T-cell (primary cell): ENCODE measurements around the gene RSPRY1. TPM values are rescaled to one million over a fixed set of nuclear protein-coding genes. Genes with fewer than 3 reads are reported as not detected.
"Not testable (repeated sequence)": the region's sequence is repeated elsewhere in the genome, so short reads cannot be mapped to it uniquely, and the experiment has no call there.

Source experiments
- ATAC-seq, 4 experiments: fragments of 200-7000 bp in 3 of 4; fragments of 150-1000 bp in 1 of 4; cut with Tn5 transposase; replicated peaks in 1 of 4; 1 replicate in 3 of 4; 2 replicates in 1 of 4; pipeline ENCODE4 v1.10.0; 2021; ENCODE audit warnings: moderate library complexity in 3 of 4, mild to moderate bottlenecking in 2 of 4, moderate number of reproducible peaks in 1 of 4
- CTCF ChIA-PET, 2 donors: fragments of 300-600 bp; sonication (Branson Sonifier 250); formaldehyde crosslinking; loops; one replicate each; lab custom pipeline; 2022; ENCODE audit warnings: antibody characterized with exemption in 2 of 2; lab: Charles Lee
- POLR2A ChIA-PET, 2 donors: fragments of 300-600 bp; sonication (Branson Sonifier 250); formaldehyde crosslinking; loops; one replicate each; lab custom pipeline; 2022; ENCODE audit warnings: antibody characterized with exemption in 2 of 2; lab: Charles Lee
- DNase-seq, 35 experiments: peaks; one replicate each; pipeline versions ENCODE4 v3.0.0 to v3.0.0-alpha.2; 2013 to 2023
- H3K27ac ChIP-seq: one replicate; pipeline ENCODE4 v1.5.1; 2013; ENCODE audit warnings: low read length
- H3K27me3 ChIP-seq, 2 experiments: replicated peaks in 1 of 2; 1 replicate in 1 of 2; 2 replicates in 1 of 2; pipeline versions ENCODE4 v1.6.1 to v1.7.0; 2013; ENCODE audit warnings: low read length in 1 of 2, mixed read lengths in 1 of 2; ENCODE audit not compliant: control insufficient read depth in 2 of 2, insufficient read depth in 2 of 2; ENCODE audit errors: extremely low read depth in 1 of 2
- H3K36me3 ChIP-seq, 2 donors: 1 replicate in 1 of 2; 2 replicates in 1 of 2; pipeline versions ENCODE4 v1.6.1 to v1.7.0; 2013; ENCODE audit warnings: low read length in 1 of 2; ENCODE audit not compliant: control insufficient read depth in 2 of 2, insufficient read depth in 1 of 2; ENCODE audit errors: extremely low read depth in 1 of 2
- H3K4me1 ChIP-seq, 2 experiments: 1 replicate in 1 of 2; 2 replicates in 1 of 2; pipeline versions ENCODE4 v1.6.1 to v1.7.0; 2013; ENCODE audit warnings: low read length in 2 of 2, mixed read lengths in 1 of 2; ENCODE audit not compliant: insufficient read depth in 2 of 2, control insufficient read depth in 1 of 2; ENCODE audit errors: extremely low read depth in 1 of 2
- H3K4me3 ChIP-seq, 2 donors: 1 replicate in 1 of 2; 2 replicates in 1 of 2; pipeline versions ENCODE4 v1.5.1 to v1.7.0; 2013; ENCODE audit warnings: mild to moderate bottlenecking in 2 of 2, low read length in 1 of 2, moderate library complexity in 1 of 2; ENCODE audit not compliant: control insufficient read depth in 1 of 2; ENCODE audit errors: extremely low read depth in 1 of 2
- H3K9me3 ChIP-seq: 2 replicates; pipeline ENCODE4 v1.7.0; 2013
- H3K27ac Mint-ChIP-seq, 2 donors: one replicate each; pipeline ENCODE4 v1.8.0; 2020 to 2021; ENCODE audit warnings: mild to moderate bottlenecking in 2 of 2, mixed read lengths in 2 of 2
- H3K27me3 Mint-ChIP-seq, 2 donors: one replicate each; pipeline ENCODE4 v1.8.0; 2021 to 2022; ENCODE audit warnings: mixed read lengths in 2 of 2
- H3K36me3 Mint-ChIP-seq: one replicate; pipeline ENCODE4 v1.8.0; 2021; ENCODE audit warnings: mixed read lengths
- H3K4me1 Mint-ChIP-seq, 3 donors: one replicate each; pipeline ENCODE4 v1.8.0; 2020 to 2022; ENCODE audit warnings: mixed read lengths in 3 of 3, mild to moderate bottlenecking in 1 of 3
- H3K4me3 Mint-ChIP-seq, 3 donors: one replicate each; pipeline ENCODE4 v1.8.0; 2020 to 2022; ENCODE audit warnings: mild to moderate bottlenecking in 3 of 3, mixed read lengths in 3 of 3, moderate library complexity in 3 of 3
- H3K9me3 Mint-ChIP-seq, 3 donors: one replicate each; pipeline ENCODE4 v1.8.0; 2020 to 2022; ENCODE audit warnings: mixed read lengths in 3 of 3
- WGBS: methylation state at CpG from one replicate; pipeline ENCODE4 v1.1.5; 2013; ENCODE audit warnings: missing lambda C conversion rate; ENCODE audit not compliant: insufficient coverage; 5-methylcytosine and 5-hydroxymethylcytosine counted together
- total RNA-seq, 35 experiments: library from RNA in 6 of 35; stranded (reverse) in 6 of 35; fragments of 120-200 nt in 1 of 35; gene quantifications; one replicate each; pipeline versions ENCODE4 v1.2.1 to v1.2.4 and lab custom pipeline; 2013 to 2026

The RSPRY1 gene
- total RNA-seq, 5 donors from 2014 or later (not counting 1 experiment from before 2014, with no cell fraction given), result 25.0 to 32.0 (median 28.2) TPM

GRCh38 chr16:57266531-57267260, 80.6 kb downstream of the RSPRY1 start:
- 10% methylated on average over 2 of the region's 6 CpGs for WGBS
- ATAC-seq (peak; percentile 85 to 91 (median 88)), DNase-seq (peak in 33 of 35 experiments; percentile 22 to 85 (median 60))
- POLR2A ChIA-PET, result no interaction called here
- H3K4me1 ChIP-seq, result peaks cover 27 to 56% of the 10 kb centered on the region in 2 experiments
- Mint-ChIP-seq H3K27me3 (no peaks in the 10 kb centered on the region), H3K4me3 (peak overlapping the region; percentile 10 to 54 (median 32)), H3K4me1 (peaks cover 36 to 54% (median 41%) of the 10 kb centered on the region in 3 donors), H3K9me3 (no peaks in the 10 kb centered on the region), H3K36me3 (no peaks in the 10 kb centered on the region), H3K27ac (peak overlapping the region; percentile 86 to 97)
- no peaks in the 10 kb centered on the region for H3K27me3 ChIP-seq
- H3K4me3 ChIP-seq, result no peak overlapping the region
- no peaks in the 10 kb centered on the region for H3K9me3 ChIP-seq
- CTCF ChIA-PET, result no interaction called here
- H3K27ac ChIP-seq, result peak overlapping the region; percentile 42
- no peaks in the 10 kb centered on the region for H3K36me3 ChIP-seq

GRCh38 chr16:57267343-57267742, 81.2 kb downstream of the RSPRY1 start:
- Histone ChIP-seq H3K4me1 (peaks cover 27 to 56% of the 10 kb centered on the region in 2 experiments), H3K27ac (peak overlapping the region; percentile 42)
- peaks cover 36 to 54% (median 41%) of the 10 kb centered on the region in 3 donors for H3K4me1 Mint-ChIP-seq
- H3K27ac Mint-ChIP-seq, result peak overlapping the region; percentile 86 to 97
- peak in 5 of 35 experiments; percentile 16 to 52 (median 17) for DNase-seq
- CTCF ChIA-PET, H3K27me3 ChIP-seq, POLR2A ChIA-PET, H3K27me3 Mint-ChIP-seq, H3K9me3 ChIP-seq, H3K36me3 ChIP-seq, H3K36me3 Mint-ChIP-seq, H3K9me3 Mint-ChIP-seq, H3K4me3 ChIP-seq: not testable (repeated sequence)
- peak overlapping the region; percentile 9 to 54 (median 10) for H3K4me3 Mint-ChIP-seq
- no CpG with 5 or more reads among the region's 2 CpGs for WGBS
- ATAC-seq, result peak in 2 of 4 experiments; percentile 17 to 34

- H3K27ac Mint-ChIP-seq, result peak overlapping the region; percentile 86 to 97
- 72% methylated on average over 10 of the region's 14 CpGs for WGBS
- H3K27me3 ChIP-seq, result no peaks in the 10 kb centered on the region
- no peaks in the 10 kb centered on the region for H3K9me3 Mint-ChIP-seq
- H3K4me3 ChIP-seq, result no peak overlapping the region
- peak overlapping the region; percentile 58 for H3K27ac ChIP-seq
- H3K9me3 ChIP-seq, result no peaks in the 10 kb centered on the region
- H3K4me1 Mint-ChIP-seq, result peaks cover 36 to 53% (median 38%) of the 10 kb centered on the region in 3 donors
- ChIA-PET POLR2A (no interaction called here), CTCF (interaction anchor here in 1 of 2 donors (0.6 kb wide), 1 partner anchor 12 kb away, joined by 3 read pairs; no protein-coding TSS in a partner anchor)
- DNase-seq, result peak in 2 of 35 experiments; percentile 11 to 33
- H3K4me3 Mint-ChIP-seq, result peak overlapping the region in 1 of 3 donors; percentile 54
- peaks cover 27 to 55% of the 10 kb centered on the region in 2 experiments for H3K4me1 ChIP-seq
- no peaks in the 10 kb centered on the region for H3K36me3 ChIP-seq
- no peak for ATAC-seq
- H3K36me3 Mint-ChIP-seq, result no peaks in the 10 kb centered on the region
- no peaks in the 10 kb centered on the region for H3K27me3 Mint-ChIP-seq
Measured at GRCh38 chr16:57268804-57269800, 83.0 kb downstream of the RSPRY1 start.

- no peak for ATAC-seq
- no peaks in the 10 kb centered on the region for H3K27me3 ChIP-seq
- no peak for DNase-seq
- no peak overlapping the region for H3K4me3 Mint-ChIP-seq
- peaks cover 32 to 47% (median 35%) of the 10 kb centered on the region in 3 donors for H3K4me1 Mint-ChIP-seq
- POLR2A ChIA-PET, result no interaction called here
- WGBS, result 89% methylated on average over 16 of the region's 25 CpGs
- CTCF ChIA-PET, result interaction anchor here in 1 of 2 donors (0.6 kb wide), 1 partner anchor 177 kb away, joined by 9 read pairs; no protein-coding TSS in a partner anchor
- peaks cover 26 to 43% of the 10 kb centered on the region in 2 experiments for H3K4me1 ChIP-seq
- peak overlapping the region in 1 of 2 donors; percentile 66 for H3K27ac Mint-ChIP-seq
- H3K27ac ChIP-seq, result no peak overlapping the region
- no peaks in the 10 kb centered on the region for H3K36me3 Mint-ChIP-seq
- H3K27me3 Mint-ChIP-seq, result no peaks in the 10 kb centered on the region
- H3K4me3 ChIP-seq, result no peak overlapping the region
- H3K36me3 ChIP-seq, result no peaks in the 10 kb centered on the region
- H3K9me3 Mint-ChIP-seq, result no peaks in the 10 kb centered on the region
- H3K9me3 ChIP-seq, result no peaks in the 10 kb centered on the region
Measured at GRCh38 chr16:57270221-57271062, 84.3 kb downstream of the RSPRY1 start.

- H3K9me3 ChIP-seq, result no peaks in the 10 kb centered on the region
- Mint-ChIP-seq H3K4me3 (no peak overlapping the region), H3K27me3 (no peaks in the 10 kb centered on the region), H3K36me3 (no peaks in the 10 kb centered on the region), H3K9me3 (no peaks in the 10 kb centered on the region), H3K27ac (no peak overlapping the region), H3K4me1 (peaks cover 27 to 46% (median 36%) of the 10 kb centered on the region in 3 donors)
- H3K4me3 ChIP-seq, result no peak overlapping the region
- no peak overlapping the region for H3K27ac ChIP-seq
- ChIA-PET CTCF (no interaction called here), POLR2A (no interaction called here)
- no peak for ATAC-seq
- DNase-seq, result no peak
- H3K36me3 ChIP-seq, result no peaks in the 10 kb centered on the region
- H3K4me1 ChIP-seq, result peaks cover 21 to 38% of the 10 kb centered on the region in 2 experiments
- WGBS, result 92% methylated on average over 6 of the region's 7 CpGs
- H3K27me3 ChIP-seq, result no peaks in the 10 kb centered on the region
Measured at GRCh38 chr16:57271063-57271345, 84.9 kb downstream of the RSPRY1 start.
